HFFc6 (cell line): Measurements from ENCODE around the gene NUDCD3. TPM values are rescaled to one million over a fixed set of nuclear protein-coding genes. Genes with fewer than 3 reads are reported as not detected.

Experiments used
- DNase-seq: peaks from one replicate; pipeline ENCODE4 v3.0.0-alpha.2; 2018
- H3K27ac Mint-ChIP-seq: 2 replicates; pipeline ENCODE4 v1.8.0; 2020; ENCODE audit warnings: mild to moderate bottlenecking, mixed read lengths
- H3K27me3 Mint-ChIP-seq: 2 replicates; pipeline ENCODE4 v1.8.0; 2021; ENCODE audit warnings: mild to moderate bottlenecking, moderate library complexity, mixed read lengths; ENCODE audit not compliant: insufficient read depth
- H3K36me3 Mint-ChIP-seq: 2 replicates; pipeline ENCODE4 v1.8.0; 2021; ENCODE audit warnings: low read depth, mixed read lengths
- H3K4me1 Mint-ChIP-seq: 2 replicates; pipeline ENCODE4 v1.8.0; 2020; ENCODE audit warnings: low read depth, mixed read lengths
- H3K4me3 Mint-ChIP-seq: 2 replicates; pipeline ENCODE4 v1.8.0; 2020; ENCODE audit warnings: mild to moderate bottlenecking, moderate library complexity, mixed read lengths
- H3K9me3 Mint-ChIP-seq: 2 replicates; pipeline ENCODE4 v1.8.0; 2020; ENCODE audit warnings: mild to moderate bottlenecking, mixed read lengths
- total RNA-seq, 6 experiments: library from RNA; stranded (reverse); fragmentation: NEBNext Ultra II Directional; extraction: Animal tissue kit (Norgen Biotek cat#: 25700); gene quantifications; 2 replicates in 1 of 6; 3 replicates in 5 of 6; pipeline ENCODE4 v1.2.3, GENCODE V29; 2021
- TF ChIP-seq, protein P1 (sequence below): fragments of 200-600 bp; sonication (generic); IDR thresholded peaks from 2 replicates; pipeline ENCODE4 v1.5.0; 2021; ENCODE audit warnings: antibody characterized with exemption, mild to moderate bottlenecking

The NUDCD3 gene
- total RNA-seq, 6 experiments from 2014 or later = 79.2 to 114 (median 90.6) TPM

GRCh38 chr7:44403176-44403759 lies 87.2 kb downstream of the NUDCD3 start:
- Mint-ChIP-seq H3K9me3 (no peaks in the 10 kb centered on the region), H3K27ac (no peak overlapping the region)

DNA sequence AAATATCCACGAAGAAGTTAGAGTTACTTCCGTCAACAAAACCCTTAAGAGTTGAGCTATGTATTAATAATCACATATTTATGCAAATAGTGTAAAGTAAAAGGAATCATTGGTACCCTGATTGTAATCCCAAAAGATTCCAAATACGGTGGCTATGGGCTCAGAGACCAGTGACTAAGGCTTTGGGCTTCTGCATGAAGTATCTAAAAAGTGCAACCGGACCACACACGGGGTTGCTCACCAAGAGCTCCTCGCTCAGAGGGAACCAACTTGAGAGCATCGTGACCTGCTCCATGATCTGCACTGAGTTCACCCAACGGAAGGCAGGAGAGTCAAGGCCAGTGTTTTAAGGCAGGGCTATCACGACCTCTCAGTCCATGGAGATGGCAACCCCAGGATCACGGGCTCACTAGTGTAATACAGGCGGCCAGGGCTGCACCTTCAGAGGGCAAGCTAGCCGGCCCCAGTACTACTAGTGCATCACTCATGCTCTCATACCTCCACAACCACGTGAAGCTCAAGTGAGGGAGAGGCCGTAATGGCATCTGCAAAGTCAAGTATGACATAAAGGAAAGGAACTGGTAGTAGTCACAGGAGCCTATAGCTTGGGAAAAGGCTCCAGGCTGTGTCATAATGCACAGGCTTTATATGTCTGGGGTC lies 87.9 kb downstream of the NUDCD3 start:
- TF ChIP-seq, protein P1, sequence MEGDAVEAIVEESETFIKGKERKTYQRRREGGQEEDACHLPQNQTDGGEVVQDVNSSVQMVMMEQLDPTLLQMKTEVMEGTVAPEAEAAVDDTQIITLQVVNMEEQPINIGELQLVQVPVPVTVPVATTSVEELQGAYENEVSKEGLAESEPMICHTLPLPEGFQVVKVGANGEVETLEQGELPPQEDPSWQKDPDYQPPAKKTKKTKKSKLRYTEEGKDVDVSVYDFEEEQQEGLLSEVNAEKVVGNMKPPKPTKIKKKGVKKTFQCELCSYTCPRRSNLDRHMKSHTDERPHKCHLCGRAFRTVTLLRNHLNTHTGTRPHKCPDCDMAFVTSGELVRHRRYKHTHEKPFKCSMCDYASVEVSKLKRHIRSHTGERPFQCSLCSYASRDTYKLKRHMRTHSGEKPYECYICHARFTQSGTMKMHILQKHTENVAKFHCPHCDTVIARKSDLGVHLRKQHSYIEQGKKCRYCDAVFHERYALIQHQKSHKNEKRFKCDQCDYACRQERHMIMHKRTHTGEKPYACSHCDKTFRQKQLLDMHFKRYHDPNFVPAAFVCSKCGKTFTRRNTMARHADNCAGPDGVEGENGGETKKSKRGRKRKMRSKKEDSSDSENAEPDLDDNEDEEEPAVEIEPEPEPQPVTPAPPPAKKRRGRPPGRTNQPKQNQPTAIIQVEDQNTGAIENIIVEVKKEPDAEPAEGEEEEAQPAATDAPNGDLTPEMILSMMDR = no peak
- peaks cover 18% of the 10 kb centered on the region; the same call in 1 of the 2 replicates for H3K4me1 Mint-ChIP-seq
- peaks cover 20% of the 10 kb centered on the region for H3K36me3 Mint-ChIP-seq
- H3K27ac Mint-ChIP-seq = no peak overlapping the region
- DNase-seq = no peak
- no peak overlapping the region for H3K4me3 Mint-ChIP-seq
- no peaks in the 10 kb centered on the region for H3K27me3 Mint-ChIP-seq
- H3K9me3 Mint-ChIP-seq = no peaks in the 10 kb centered on the region

More at GRCh38 chr7:44403176-44403759, 87.2 kb downstream of the NUDCD3 start:
- no peak for DNase-seq
- Mint-ChIP-seq H3K4me1 (peaks cover 21% of the 10 kb centered on the region; the same call in 1 of the 2 replicates), H3K27me3 (no peaks in the 10 kb centered on the region), H3K4me3 (no peak overlapping the region), H3K36me3 (peaks cover 19% of the 10 kb centered on the region)
- TF ChIP-seq, protein P1 = no peak

DNA sequence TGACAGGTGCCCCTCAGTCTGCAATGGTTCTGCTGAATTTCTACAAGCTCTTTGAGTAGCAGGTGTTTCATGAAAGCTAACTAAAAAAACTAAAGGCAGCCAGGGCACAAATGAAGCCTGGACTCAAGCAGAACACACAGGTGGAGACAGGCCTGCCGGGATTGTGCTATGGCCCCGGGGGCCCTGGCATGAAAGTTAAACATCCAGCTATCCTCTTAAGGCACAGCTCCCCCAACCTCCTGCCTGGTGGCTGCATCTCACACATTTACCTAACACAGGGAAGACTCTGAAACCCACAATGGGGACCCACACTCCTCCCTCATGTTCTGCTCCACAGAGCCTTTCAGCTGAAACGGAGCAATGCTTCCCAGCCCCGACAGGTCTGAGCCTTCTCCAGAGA lies 88.8 kb downstream of the NUDCD3 start:
- peaks cover 20% of the 10 kb centered on the region for H3K36me3 Mint-ChIP-seq
- H3K27ac Mint-ChIP-seq = no peak overlapping the region
- peaks cover 25% of the 10 kb centered on the region for H3K4me1 Mint-ChIP-seq
- TF ChIP-seq, protein P1 = no peak
- H3K4me3 Mint-ChIP-seq = no peak overlapping the region
- DNase-seq = no peak
- H3K9me3 Mint-ChIP-seq = no peaks in the 10 kb centered on the region
- no peaks in the 10 kb centered on the region for H3K27me3 Mint-ChIP-seq

DNA sequence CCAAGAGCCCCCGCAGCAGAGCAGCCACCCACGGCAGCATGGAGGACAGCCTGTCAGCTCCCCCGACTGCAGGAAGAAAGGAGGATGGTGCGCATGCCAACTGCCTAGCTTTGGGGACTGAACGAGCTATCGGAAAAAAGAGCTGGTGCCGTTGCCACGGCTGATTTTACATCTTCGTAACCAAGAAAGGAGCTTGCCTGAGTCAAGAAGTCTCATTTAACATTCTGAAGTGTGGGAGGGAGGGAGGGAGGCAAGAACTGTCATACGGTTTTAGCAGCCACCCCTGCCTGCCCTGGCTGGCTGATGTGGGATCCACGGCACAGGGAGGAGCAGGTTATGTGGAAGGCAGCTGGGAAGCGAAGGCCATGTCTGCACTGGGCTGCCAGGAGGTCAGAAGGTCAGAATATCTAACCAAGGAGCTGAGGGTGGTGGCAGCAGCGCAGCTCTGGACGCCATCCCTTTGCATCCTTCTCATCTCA lies 90.4 kb downstream of the NUDCD3 start:
- Mint-ChIP-seq H3K9me3 (no peaks in the 10 kb centered on the region), H3K4me3 (no peak overlapping the region), H3K4me1 (peaks cover 25% of the 10 kb centered on the region), H3K27ac (no peak overlapping the region), H3K36me3 (peaks cover 20% of the 10 kb centered on the region), H3K27me3 (no peaks in the 10 kb centered on the region)
- TF ChIP-seq, protein P1 = no peak
- DNase-seq = no peak

- H3K36me3 Mint-ChIP-seq = peaks cover 20% of the 10 kb centered on the region
- no peaks in the 10 kb centered on the region for H3K9me3 Mint-ChIP-seq
- no peak for DNase-seq
- TF ChIP-seq, protein P1 = no peak
- no peak overlapping the region for H3K27ac Mint-ChIP-seq
- no peak overlapping the region for H3K4me3 Mint-ChIP-seq
- no peaks in the 10 kb centered on the region for H3K27me3 Mint-ChIP-seq
- peaks cover 25% of the 10 kb centered on the region for H3K4me1 Mint-ChIP-seq
These were observed 91.4 kb downstream of the NUDCD3 start for GRCh38 chr7:44398953-44399574.
